ENCODE measurements around the gene ROBO1.
"Not testable (repeated sequence)": the region's sequence is repeated elsewhere in the genome, so short reads cannot be mapped to it uniquely, and the experiment has no call there.

ROBO1 gene

DNA sequence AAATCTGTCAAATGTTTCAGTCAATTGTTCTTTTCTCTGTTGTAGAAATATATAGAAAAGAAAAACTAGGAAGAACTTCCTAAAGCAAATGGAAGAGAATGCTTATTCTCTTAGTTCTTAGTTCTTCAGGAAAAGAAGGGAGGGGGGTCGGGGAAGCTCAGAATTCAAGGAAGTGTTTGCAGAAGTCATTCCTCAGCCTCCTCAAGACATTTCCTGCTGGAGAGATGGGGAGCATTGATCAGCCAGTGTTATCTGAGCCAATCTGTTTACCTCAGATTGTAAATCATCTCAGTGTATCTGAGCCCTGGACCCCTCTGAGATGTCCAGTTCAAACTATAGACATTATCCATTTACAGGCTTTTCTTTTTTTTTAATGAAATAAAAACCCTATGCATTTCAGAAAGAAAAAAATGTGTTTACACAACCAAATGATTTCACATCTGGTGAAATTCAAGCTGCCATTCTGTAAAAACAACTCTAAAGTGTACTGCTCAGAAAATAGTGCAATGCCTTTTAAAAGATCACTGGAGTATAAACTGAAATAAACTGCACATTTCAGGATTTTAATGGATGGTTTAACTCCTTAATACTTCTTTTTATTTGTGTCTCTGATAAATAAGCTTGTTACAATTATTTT, 460.7 kb downstream of the ROBO1 start:
- TF ChIP-seq, protein P1, sequence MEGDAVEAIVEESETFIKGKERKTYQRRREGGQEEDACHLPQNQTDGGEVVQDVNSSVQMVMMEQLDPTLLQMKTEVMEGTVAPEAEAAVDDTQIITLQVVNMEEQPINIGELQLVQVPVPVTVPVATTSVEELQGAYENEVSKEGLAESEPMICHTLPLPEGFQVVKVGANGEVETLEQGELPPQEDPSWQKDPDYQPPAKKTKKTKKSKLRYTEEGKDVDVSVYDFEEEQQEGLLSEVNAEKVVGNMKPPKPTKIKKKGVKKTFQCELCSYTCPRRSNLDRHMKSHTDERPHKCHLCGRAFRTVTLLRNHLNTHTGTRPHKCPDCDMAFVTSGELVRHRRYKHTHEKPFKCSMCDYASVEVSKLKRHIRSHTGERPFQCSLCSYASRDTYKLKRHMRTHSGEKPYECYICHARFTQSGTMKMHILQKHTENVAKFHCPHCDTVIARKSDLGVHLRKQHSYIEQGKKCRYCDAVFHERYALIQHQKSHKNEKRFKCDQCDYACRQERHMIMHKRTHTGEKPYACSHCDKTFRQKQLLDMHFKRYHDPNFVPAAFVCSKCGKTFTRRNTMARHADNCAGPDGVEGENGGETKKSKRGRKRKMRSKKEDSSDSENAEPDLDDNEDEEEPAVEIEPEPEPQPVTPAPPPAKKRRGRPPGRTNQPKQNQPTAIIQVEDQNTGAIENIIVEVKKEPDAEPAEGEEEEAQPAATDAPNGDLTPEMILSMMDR (IDR thresholded peaks at IDR 0.05; ENCODE audit: low read depth, low read length) = no peak
- H3K4me3 ChIP-seq (ENCODE audit: low read depth, low read length) = no peak overlapping the region
- in situ Hi-C loops (cut with HindIII; ENCODE audit: low sequenced_read_pairs) = no loop called here
- DNase-seq (ENCODE audit: low read depth, low spot score) = peak; percentile 3

DNA sequence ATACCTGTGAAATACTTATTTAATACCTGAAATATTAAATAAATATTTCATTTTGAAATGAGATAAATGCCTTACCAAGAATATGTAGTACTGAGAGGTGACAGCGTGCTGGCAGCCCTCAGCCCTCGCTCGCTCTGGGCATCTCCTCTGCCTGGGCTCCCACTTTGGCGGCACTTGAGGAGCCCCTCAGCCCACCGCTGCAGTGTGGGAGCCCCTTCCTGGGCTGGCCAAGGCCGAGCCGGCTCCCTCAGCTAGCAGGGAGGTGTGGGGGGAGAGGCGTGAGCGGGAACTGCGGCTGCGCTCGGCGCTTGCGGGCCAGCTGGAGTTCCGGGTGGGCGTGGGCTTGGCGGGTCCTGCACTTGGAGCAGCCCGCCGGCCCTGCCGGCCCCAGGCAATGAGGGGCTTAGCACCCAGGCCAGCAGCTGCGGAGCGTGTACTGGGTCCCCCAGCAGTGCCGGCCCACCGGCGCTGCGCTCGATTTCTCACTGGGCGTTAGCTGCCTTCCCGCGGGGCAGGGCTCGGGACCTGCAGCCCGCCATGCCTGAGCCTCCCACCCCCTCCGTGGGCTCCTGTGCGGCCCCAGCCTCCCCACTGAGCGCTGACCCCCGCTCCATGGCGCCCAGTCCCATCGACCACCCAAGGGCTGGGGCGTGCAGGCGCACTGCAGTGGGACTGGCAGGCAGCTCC, 467.7 kb downstream of the ROBO1 start:
- in situ Hi-C loops (cut with HindIII; ENCODE audit: low sequenced_read_pairs); H3K4me3 ChIP-seq (ENCODE audit: low read depth, low read length): not testable (repeated sequence)

DNA sequence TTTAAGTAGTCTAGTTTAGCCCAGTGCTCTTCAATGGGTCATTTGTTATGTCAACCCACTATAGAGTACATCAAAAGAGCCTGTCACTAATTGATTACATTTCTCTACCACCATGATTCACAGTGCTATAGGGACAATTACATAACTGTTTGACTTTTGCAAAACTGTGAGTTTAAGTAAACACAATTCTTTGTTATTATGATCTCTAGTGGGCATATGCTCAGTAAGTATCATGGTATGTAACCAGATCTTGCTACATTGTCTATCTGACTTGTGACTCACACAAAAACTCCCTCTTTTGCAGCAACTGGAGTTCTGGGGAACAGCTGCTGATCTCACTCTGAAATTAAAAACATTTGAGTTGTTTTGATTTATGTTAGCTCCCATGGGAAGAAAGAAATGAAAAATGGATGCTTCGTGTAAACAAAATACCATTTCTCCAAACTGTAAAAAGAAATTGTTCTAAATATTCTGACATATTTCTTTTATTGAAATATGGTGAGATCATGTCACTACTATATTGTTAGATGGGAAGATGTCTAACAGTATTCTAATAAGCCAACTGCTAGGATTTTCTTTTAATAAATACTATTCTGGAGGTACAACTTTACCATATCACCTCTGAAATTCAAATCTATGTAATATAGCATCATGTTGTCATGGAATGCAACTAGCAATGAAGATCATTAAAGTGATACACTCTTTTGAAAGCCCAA, 470.4 kb downstream of the ROBO1 start:
- in situ Hi-C loops (cut with HindIII; ENCODE audit: low sequenced_read_pairs) = no loop called here
- peak; percentile 93 for DNase-seq (ENCODE audit: low read depth, low spot score)
- H3K4me3 ChIP-seq (ENCODE audit: low read depth, low read length) = no peak overlapping the region
- TF ChIP-seq, protein P1 (IDR thresholded peaks at IDR 0.05; ENCODE audit: low read depth, low read length) = no peak

More for the DNA sequence above, 467.7 kb downstream of the ROBO1 start:
- DNase-seq (ENCODE audit: low read depth, low spot score) = not testable (repeated sequence)

DNA sequence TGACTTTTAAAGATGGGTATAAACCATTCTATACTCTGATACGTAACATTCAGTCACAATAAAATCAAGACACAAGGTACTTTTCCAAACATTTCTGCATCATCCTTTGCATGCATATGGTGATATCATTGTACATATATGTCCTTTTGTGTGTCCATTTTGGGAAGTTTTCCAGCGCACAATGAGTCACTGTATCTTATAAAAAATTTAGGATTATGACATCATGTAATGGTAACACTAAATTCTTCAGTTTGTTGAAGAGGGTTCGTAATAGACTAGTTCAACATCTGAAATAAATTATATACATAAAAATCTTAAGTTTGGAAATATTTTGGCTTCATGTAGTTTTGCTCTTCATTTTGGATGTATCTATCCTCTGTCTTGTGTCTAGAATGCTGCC, 480.9 kb downstream of the ROBO1 start:
- H3K4me3 ChIP-seq (ENCODE audit: low read depth, low read length) = no peak overlapping the region
- in situ Hi-C loops (cut with HindIII; ENCODE audit: low sequenced_read_pairs) = no loop called here
- TF ChIP-seq, protein P1 (IDR thresholded peaks at IDR 0.05; ENCODE audit: low read depth, low read length) = no peak
- peak; percentile 14 for DNase-seq (ENCODE audit: low read depth, low spot score)

DNA sequence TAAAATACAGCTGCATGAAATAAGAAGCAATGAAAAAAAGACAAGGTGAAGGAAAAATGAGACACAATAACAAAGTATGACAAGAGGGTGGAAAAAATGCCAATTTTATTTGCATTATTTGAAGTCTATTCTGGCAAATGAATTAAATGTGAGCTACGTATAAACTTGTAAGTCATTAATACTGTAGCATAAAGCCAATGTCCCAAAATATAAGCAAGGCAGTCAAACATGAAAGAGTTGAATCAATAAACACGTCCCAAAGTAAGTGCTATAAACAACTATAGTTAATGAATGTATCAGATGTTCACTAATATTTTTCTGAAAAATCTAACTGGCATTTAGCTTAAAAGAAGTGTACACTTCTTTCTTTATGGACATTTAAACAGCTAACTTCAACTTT, 481.9 kb downstream of the ROBO1 start:
- DNase-seq (ENCODE audit: low read depth, low spot score) = no peak
- no peak overlapping the region for H3K4me3 ChIP-seq (ENCODE audit: low read depth, low read length)
- TF ChIP-seq, protein P1 (IDR thresholded peaks at IDR 0.05; ENCODE audit: low read depth, low read length) = no peak
- in situ Hi-C loops (cut with HindIII; ENCODE audit: low sequenced_read_pairs) = no loop called here

DNA sequence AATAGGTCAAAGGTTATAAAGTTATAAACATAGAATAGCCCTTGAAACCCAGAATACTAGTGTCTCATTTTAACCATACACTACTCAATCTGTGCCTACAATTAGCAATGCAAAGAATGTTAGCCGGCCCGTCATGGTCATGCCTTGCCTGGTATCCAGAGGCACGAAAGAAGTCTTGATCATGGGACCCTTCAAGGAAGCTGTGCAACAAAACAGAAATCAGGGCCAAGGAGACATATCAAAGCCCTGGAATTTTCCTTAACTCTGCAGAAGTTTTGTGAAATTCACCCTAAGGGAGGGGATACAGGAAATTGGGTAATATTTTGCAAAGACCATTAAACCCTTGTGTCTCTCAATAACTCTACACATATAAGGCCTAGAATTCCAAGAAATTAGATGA, 482.4 kb downstream of the ROBO1 start:
- TF ChIP-seq, protein P1 (IDR thresholded peaks at IDR 0.05; ENCODE audit: low read depth, low read length) = no peak
- DNase-seq (ENCODE audit: low read depth, low spot score) = no peak
- in situ Hi-C loops (cut with HindIII; ENCODE audit: low sequenced_read_pairs) = no loop called here
- no peak overlapping the region for H3K4me3 ChIP-seq (ENCODE audit: low read depth, low read length)

DNA sequence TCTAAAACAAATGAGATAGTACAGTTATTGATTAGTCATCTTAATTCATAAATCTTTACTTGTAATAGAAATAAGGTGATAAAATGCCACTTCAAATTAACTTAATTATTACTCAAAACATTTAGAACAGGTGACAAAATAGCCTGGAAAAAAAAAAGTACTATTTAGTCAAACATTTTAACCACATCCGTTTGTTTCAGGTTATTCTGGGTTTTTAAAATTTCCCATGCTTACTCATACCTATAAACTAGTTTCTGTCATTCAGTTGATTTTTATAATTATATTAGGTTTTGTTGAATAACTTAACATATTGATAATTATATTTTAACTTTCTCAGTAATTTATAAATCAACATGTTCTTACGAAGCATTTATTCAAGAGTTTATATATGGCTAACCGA, 483.0 kb downstream of the ROBO1 start:
- TF ChIP-seq, protein P1 (IDR thresholded peaks at IDR 0.05; ENCODE audit: low read depth, low read length) = no peak
- in situ Hi-C loops (cut with HindIII; ENCODE audit: low sequenced_read_pairs) = no loop called here
- no peak overlapping the region for H3K4me3 ChIP-seq (ENCODE audit: low read depth, low read length)
- DNase-seq (ENCODE audit: low read depth, low spot score) = no peak
